GM11168 (cell line): ENCODE results near the gene ADAMTS8.

Experiments
- in situ Hi-C: fragments of 300-500 bp; cut with MboI; formaldehyde crosslinking; loops from one replicate; pipeline ENCODE4 v1.12.0; 2022; ENCODE audit warnings: low sequenced_read_pairs; ENCODE audit not compliant: unreplicated experiment

ADAMTS8 gene

DNA sequence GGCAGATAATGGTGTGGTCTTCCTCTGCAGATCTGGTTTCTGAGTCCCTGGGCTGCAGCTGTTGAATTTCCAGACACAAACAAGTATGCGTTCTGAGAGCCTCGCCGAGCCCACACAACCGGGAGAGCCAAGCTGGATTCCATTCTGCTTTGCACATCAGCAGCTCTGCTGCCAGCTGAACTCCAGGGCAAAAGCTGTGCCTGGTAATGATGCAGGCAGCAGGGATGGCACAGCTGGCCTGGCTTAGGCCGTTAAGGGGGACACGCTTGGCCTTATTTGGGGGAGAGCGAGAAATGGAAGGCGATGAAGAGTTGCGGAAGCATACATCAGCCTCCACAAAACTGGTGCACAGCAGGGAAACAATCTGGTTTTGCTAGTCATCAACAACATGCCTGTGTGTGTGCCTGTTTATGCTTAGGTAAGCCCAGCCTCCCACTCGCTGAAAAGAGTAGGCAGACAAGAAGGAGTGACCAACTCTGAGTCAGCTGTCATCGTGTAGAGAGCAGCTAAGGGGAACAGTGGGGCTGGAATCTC lies 25.1 kb downstream of the ADAMTS8 start:
- in situ Hi-C loops = loop anchor here (25.0 kb wide), 1 partner anchor 191 kb away; no protein-coding TSS in a partner anchor

DNA sequence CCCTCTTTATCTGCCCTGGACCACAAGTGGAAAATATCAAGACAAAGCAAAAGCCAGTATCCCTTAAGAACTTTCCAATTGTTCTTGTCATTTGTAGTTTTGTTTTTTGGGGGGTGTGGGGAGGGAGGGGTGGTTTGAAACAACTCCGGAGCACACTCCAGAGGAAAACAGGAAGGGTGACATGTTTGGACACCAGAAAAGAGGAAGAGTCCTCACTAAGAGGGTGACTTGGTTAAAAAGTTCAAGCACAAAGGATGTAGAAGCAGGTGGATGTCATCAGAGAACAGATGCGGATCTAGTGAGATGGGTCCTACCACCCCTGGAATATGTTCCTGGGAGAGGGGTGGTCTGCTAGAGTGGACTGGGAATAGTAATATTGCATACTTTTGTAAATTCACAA lies 25.8 kb downstream of the ADAMTS8 start:
- in situ Hi-C loops = loop anchor here (25.0 kb wide), 1 partner anchor 190 kb away; no protein-coding TSS in a partner anchor

- in situ Hi-C loops = loop anchor here (25.0 kb wide), 1 partner anchor 189 kb away; no protein-coding TSS in a partner anchor
Observed at GRCh38 chr11:130400781-130401483, 27.5 kb downstream of the ADAMTS8 start.

GRCh38 chr11:130399196-130399595 lies 29.2 kb downstream of the ADAMTS8 start:
- in situ Hi-C loops = no loop called here

DNA sequence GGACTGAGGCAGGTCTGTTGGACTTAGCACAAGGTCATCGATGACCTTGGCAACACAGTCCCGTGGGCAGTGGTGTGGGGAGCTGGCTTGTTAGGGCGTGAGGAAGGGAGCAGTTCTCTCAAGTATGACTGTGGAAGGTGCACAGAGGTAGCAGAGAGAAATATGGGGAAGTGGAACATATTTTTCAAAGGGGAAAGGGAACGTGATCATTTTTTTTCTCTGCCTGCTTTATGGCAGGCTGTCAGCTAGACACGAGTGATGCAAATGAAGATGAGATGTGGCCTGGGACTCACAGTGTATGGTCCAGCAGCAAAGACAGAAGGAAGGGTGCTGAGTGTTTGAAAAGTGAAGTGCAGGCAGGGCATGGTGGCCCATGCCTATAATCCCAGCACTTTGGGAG lies 30.6 kb downstream of the ADAMTS8 start:
- in situ Hi-C loops = no loop called here

GRCh38 chr11:130396965-130397364 lies 31.4 kb downstream of the ADAMTS8 start:
- in situ Hi-C loops = no loop called here

GRCh38 chr11:130394615-130395014 lies 33.8 kb downstream of the ADAMTS8 start:
- in situ Hi-C loops = no loop called here

DNA sequence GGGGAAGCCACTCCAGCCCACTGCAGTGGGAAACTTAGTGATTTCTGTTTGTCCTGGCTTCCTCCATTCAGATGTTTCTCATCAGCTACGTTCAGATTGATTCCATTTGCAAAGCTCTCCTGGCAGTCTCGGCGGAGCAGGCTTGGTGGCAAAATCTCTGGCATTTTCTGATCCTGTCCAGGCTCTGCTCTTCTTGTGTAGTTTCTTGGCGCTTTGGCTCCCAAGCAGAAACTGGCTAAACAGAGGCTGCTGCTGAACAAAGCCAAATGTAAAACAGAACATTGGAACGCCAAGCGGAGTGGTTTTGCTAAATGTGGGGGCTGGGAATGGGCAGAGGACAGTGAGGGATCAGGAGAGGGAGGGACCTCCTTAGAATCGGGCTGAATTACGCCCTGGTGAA lies 36.7 kb downstream of the ADAMTS8 start:
- in situ Hi-C loops = no loop called here

GRCh38 chr11:130390071-130390758 lies 38.2 kb downstream of the ADAMTS8 start:
- in situ Hi-C loops = no loop called here

GRCh38 chr11:130389335-130389935 lies 39.0 kb downstream of the ADAMTS8 start:
- in situ Hi-C loops = no loop called here

DNA sequence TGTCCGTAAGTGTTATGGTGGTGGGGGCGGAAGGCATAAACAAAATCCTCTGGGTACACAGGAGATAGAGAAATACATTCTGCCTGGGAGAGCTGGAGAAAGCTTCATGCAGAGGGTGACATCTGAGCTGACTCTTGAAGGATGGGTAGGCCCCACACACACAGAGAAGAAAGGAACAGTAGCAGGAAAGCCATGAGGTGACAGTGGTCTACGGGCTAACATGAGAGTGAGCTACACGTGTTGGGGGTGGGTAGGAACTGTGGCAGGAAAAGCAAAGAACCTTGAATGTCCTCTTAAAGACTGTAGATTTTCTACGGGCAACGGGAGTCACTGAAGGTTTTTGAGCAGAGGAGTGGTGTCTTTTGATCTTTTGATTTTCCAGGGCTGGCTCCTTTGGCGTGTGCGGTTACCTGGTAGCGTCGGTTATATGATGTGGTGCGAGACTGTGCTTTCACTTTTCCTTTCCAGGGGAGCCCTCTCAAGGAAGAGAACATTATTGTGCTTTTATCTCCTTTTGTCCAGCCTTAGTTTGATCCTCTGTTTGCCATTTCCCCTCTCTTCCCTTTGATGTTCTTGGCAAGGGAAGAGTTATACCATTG lies 39.7 kb downstream of the ADAMTS8 start:
- in situ Hi-C loops = no loop called here

- in situ Hi-C loops = no loop called here
Observed at GRCh38 chr11:130386056-130386455, 42.4 kb downstream of the ADAMTS8 start.

- in situ Hi-C loops = no loop called here
Observed at GRCh38 chr11:130383344-130384211, 44.8 kb downstream of the ADAMTS8 start.

GRCh38 chr11:130381317-130381716 lies 47.1 kb downstream of the ADAMTS8 start:
- in situ Hi-C loops = no loop called here

DNA sequence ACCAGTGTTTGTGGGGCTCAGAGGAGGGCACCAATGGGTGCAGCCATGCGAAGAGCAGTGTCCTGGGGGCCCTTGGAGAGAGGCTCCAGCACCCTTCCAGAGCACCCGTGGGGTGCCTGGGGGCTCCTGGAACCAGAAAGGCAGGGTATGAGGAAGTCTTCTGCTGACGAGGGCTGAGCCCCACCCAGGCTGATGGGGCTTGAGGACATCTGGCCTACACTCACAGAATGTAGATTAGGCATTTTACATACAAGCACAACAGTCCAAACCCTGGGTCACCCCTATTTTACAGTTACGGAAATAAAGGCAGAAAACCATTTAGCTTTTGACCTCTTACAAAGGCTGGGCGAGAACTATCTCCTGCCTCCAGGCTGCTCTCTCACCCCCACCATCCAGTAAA lies 47.6 kb downstream of the ADAMTS8 start:
- in situ Hi-C loops = no loop called here

DNA sequence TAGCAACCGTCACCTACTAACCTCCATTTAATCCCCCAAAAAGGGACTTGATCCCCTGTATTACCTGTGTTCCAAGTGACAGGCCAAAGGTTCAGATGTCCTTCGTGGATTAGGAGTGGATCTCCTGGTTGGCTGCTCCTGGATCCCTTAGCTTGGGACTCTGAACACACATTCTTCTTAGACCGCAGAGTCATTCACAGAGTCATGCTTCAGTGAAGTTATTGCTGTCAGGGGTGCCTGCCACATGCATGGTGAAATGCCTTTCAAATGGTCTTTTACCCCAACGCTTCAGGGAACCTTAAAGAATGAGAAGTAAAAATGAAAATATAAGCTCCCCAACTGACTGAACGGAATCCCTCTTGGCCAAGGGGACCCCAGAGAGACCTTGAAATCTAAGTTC lies 49.1 kb downstream of the ADAMTS8 start:
- in situ Hi-C loops = no loop called here

DNA sequence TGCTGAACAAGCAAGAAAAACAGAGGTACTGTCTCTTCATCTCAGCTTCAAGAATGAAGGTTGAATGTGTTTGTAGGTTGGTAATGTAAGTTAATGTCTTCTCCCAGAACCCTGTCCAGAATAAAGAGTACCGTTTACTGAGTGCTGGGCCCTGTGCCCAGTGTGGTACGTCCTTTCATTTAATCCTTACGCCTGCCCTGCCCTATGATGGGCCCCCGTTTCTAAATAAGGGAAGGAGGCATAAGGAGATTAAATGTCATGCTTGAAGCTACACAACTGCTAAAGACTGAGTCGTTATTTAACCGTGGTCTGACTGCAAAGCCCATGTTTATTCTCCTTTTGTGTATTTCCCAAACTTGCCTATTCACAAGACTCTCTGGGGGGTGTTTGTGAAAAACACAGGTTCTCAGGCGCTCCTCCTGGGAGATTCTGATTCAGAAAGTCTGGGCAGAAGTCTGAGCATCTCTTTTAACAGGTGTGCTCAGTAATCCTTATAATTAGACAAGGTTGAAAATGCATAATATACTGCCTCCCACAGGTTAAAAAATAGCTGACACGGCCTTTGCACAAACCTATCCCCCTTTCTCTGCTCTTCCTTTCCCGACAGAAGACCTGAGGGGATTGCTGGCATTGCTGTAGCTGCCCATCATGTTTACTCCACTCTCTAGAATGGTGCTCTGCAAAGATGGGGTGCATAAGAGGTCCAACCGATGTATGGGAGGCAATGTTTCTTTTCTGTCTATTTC lies 57.4 kb downstream of the ADAMTS8 start:
- in situ Hi-C loops = no loop called here

DNA sequence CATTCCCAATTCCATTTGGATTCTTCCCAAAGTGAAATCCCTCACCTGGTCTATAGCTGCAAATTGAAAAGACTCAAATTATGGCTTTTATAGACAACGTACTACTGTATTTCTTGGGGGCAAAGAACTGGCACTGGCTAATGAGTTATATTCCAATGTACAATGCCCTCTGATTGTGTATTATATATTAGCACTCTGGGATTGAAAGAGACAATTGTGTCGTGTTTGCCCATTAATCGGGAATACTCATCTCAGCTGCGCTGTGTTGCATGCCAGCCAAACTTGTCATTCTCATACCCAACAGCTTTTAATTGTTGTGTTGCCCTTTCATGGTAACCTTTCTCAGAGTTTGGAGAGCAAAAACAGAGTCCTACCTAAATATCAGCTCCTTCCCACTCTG lies 58.7 kb downstream of the ADAMTS8 start:
- in situ Hi-C loops = no loop called here

DNA sequence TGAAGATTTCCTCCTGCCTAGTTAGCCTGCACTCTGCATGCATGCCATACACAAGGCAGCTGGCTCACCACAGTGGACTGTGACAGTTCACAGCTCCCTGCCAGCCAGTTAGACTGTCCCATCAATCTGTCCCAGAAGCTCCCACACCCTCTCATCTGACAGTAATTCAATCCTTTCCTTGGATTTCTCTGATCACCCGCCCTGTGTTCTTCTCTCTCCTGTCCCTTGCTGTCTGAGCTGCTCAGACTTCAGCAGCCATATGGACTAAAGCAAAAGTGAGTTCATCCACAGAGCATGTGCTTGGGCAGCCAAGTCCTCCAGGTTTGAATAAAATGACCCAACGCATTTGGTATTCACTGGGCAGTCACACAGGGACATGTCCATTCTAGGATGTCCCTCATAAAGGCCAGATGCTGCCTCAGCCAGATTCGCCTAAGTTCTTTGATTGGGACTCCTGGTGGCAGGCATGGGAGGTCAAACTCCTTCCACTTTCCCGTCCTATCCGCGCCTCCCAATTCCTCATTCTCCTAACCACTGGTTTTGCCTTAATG lies 59.2 kb downstream of the ADAMTS8 start:
- in situ Hi-C loops = no loop called here
